Measurements from ENCODE around the gene AGFG1.
"Not testable (repeated sequence)": the region's sequence is repeated elsewhere in the genome, so short reads cannot be mapped to it uniquely, and the experiment has no call there.

AGFG1 gene

GRCh38 chr2:227500301-227500630 is 28.3 kb downstream of the AGFG1 start:
- DNase-seq, result no peak

GRCh38 chr2:227503433-227504406 is 31.8 kb downstream of the AGFG1 start:
- no peak for DNase-seq

- no peak for DNase-seq
Observed at GRCh38 chr2:227504700-227505099, 32.7 kb downstream of the AGFG1 start.

- DNase-seq, result no peak
Observed at GRCh38 chr2:227506456-227506855, 34.5 kb downstream of the AGFG1 start.

- DNase-seq, result no peak
Observed at GRCh38 chr2:227507963-227508362, 36.0 kb downstream of the AGFG1 start.

- DNase-seq, result no peak
Observed at GRCh38 chr2:227509076-227509475, 37.1 kb downstream of the AGFG1 start.

GRCh38 chr2:227509824-227510619 is 38.1 kb downstream of the AGFG1 start:
- no peak for DNase-seq

GRCh38 chr2:227510620-227510958 is 38.6 kb downstream of the AGFG1 start:
- DNase-seq, result no peak

GRCh38 chr2:227511239-227511930 is 39.4 kb downstream of the AGFG1 start:
- DNase-seq, result no peak

- no peak for DNase-seq
Observed at GRCh38 chr2:227511955-227512354, 40.0 kb downstream of the AGFG1 start.

- DNase-seq, result no peak
Observed at GRCh38 chr2:227513113-227513512, 41.2 kb downstream of the AGFG1 start.

- DNase-seq, result no peak
Observed at GRCh38 chr2:227515742-227516141, 43.8 kb downstream of the AGFG1 start.

- no peak for DNase-seq
Observed at GRCh38 chr2:227517724-227518123, 45.8 kb downstream of the AGFG1 start.

GRCh38 chr2:227518278-227518865 is 46.4 kb downstream of the AGFG1 start:
- not testable (repeated sequence) for DNase-seq

- not testable (repeated sequence) for DNase-seq
Observed at GRCh38 chr2:227521178-227521577, 49.2 kb downstream of the AGFG1 start.

GRCh38 chr2:227524665-227525064 is 52.7 kb downstream of the AGFG1 start:
- DNase-seq, result no peak

- no peak for DNase-seq
Observed at GRCh38 chr2:227527351-227527750, 55.4 kb downstream of the AGFG1 start.

GRCh38 chr2:227528803-227529202 is 56.8 kb downstream of the AGFG1 start:
- DNase-seq, result no peak

- DNase-seq, result no peak
Observed at GRCh38 chr2:227529871-227530270, 57.9 kb downstream of the AGFG1 start.

- no peak for DNase-seq
Observed at GRCh38 chr2:227534714-227535113, 62.8 kb downstream of the AGFG1 start.

GRCh38 chr2:227536445-227536844 is 64.5 kb downstream of the AGFG1 start:
- no peak for DNase-seq

GRCh38 chr2:227539465-227539956 is 67.6 kb downstream of the AGFG1 start:
- DNase-seq, result no peak

GRCh38 chr2:227540352-227540751 is 68.4 kb downstream of the AGFG1 start:
- DNase-seq, result not testable (repeated sequence)
